Astrocyte of the spinal cord (primary cell): Measurements from ENCODE around the gene RHOF.

Experiments
- DNase-seq: peaks from one replicate; pipeline ENCODE4 v3.0.0; 2011; ENCODE audit warnings: low read depth, low spot score
- H3K4me3 ChIP-seq: 2 replicates; pipeline ENCODE4 v1.5.1; 2011; ENCODE audit warnings: low read depth, mild to moderate bottlenecking, low read length, moderate library complexity
- in situ Hi-C: cut with HindIII; loops from 2 replicates; pipeline ENCODE4 v1.10.0; 2017; ENCODE audit warnings: low sequenced_read_pairs
- TF ChIP-seq, protein P1 (sequence below): IDR thresholded peaks from 2 replicates; pipeline ENCODE4 v1.5.1; 2012; ENCODE audit warnings: low read depth, mild to moderate bottlenecking, low read length, inconsistent platforms

The RHOF gene

GRCh38 chr12:121800694-121801594 is 7.5 kb upstream of the RHOF start:
- H3K4me3 ChIP-seq: peak overlapping the region; percentile 69
- in situ Hi-C loops: no loop called here
- peak; percentile 86 for DNase-seq
- TF ChIP-seq, protein P1, sequence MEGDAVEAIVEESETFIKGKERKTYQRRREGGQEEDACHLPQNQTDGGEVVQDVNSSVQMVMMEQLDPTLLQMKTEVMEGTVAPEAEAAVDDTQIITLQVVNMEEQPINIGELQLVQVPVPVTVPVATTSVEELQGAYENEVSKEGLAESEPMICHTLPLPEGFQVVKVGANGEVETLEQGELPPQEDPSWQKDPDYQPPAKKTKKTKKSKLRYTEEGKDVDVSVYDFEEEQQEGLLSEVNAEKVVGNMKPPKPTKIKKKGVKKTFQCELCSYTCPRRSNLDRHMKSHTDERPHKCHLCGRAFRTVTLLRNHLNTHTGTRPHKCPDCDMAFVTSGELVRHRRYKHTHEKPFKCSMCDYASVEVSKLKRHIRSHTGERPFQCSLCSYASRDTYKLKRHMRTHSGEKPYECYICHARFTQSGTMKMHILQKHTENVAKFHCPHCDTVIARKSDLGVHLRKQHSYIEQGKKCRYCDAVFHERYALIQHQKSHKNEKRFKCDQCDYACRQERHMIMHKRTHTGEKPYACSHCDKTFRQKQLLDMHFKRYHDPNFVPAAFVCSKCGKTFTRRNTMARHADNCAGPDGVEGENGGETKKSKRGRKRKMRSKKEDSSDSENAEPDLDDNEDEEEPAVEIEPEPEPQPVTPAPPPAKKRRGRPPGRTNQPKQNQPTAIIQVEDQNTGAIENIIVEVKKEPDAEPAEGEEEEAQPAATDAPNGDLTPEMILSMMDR: no peak

DNA sequence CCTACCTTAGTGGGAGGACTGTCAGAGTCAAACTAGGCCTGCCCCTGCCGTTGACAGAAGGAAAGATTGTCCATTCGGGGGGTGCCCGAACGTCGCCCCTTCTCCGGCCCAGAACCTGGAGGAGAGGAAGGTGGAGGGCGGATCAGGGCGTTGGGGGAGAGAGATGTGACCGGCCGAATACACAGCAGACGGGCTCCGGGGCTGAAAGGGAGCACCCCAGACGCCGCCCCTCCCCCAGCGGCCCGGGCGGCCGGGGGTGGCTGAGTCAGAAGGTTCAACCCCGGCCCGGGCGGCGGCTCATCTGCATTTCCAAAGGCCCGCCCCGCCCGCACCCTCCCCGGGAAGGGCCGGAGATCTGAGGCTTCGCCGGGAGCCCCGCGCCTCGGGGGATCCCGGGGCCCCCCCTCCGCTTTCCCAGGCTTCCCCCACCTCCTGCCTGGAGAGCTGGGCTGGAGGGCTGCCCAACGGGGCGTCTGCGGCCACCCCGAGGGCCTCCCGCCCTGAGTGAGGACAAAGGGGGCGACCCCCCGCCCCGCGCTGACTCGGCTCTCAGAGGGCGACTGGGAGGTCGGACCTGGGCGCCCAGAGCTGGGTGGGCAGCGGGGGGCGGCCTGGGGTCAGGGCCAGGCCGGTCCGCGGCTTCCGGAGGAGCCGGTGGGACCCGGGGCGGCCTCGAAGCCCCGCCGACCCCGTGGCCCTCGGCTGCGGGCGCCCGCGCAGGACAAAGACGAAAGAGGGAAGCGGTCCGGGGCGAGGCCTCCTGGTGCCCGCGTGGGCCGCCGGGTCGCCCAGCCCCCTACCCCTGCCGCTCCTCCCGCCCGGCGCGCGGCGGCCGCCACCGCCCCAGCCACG is 6.6 kb upstream of the RHOF start:
- DNase-seq: peak; percentile 96
- peak overlapping the region; percentile 47 for H3K4me3 ChIP-seq
- TF ChIP-seq, protein P1: no peak
- in situ Hi-C loops: no loop called here

DNA sequence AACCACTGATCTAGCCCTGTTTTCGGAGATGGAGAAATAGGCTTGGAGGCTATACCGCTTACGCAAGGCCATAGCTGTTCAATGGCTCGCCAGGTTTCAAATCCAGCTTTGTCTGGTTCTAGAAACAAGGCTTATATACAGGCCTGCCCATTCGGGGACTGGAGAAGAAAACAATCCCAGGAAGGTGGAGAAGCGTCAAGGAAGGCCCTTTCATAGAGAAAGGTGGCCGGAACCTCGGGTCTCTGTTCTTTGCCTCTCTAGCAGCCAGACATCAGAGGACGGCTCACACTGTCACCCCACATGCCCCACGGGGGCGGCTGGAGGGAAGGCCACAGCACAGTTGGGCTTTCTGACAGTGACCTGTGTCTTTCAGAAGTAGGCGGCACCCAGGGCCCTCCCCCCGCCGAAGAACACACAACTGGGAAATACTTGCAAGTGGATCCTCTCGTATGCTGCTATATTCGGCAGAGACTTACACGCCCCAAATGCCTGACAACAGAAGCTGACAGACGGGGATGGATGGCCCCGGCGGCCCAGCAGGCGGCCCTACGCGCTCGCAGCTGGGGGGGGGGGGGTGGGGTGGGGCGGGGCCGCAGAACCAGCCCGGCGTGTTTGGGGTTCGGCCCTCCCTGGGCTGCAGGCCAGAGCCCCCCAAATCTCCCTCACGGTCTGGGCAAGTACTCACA is 5.8 kb upstream of the RHOF start:
- H3K4me3 ChIP-seq: peak overlapping the region; percentile 47
- in situ Hi-C loops: no loop called here
- peak; percentile 81 for DNase-seq
- TF ChIP-seq, protein P1: no peak

GRCh38 chr12:121798787-121799155 is 5.3 kb upstream of the RHOF start:
- DNase-seq: no peak
- TF ChIP-seq, protein P1: no peak
- peak overlapping the region; percentile 33 for H3K4me3 ChIP-seq
- in situ Hi-C loops: no loop called here

DNA sequence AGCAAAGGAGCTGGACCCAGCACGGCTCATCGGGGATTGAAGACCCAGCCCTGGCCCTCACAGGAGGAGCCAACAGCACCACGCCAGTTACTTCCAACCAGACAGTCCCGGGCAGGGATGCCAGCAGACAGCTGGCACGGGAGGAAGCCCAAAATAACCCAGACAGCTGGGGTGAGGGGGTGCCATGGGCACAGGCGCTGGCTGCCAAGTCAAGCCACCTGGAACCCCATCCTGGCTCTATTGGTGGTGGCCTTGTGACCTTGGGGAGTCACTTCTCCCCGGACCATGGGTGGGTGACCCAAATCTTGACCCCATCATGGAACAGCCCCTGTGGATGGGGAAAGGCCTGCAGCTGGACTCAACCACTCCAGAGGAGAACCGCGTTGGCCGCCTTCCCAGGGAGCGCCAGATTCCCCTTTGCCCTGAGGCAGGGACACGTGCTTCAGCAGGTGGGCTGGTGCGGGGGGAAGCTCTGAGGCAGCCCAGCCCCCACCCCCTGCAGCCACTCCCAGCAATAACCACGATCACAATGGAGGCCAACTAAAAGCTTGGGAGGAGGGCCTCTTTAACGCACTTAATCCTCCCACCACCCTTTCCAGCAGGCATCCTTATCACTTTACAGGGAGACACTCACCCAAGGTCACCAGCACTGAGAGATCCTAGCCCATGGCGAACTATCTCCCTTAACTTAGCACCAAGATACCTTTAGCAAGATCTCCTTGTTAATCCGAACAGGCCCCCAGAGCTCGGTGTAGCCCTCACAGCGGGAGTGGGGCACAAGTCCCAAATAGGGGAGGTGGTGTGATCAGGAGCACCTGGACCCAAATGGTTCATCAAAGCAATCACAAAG is 4.7 kb upstream of the RHOF start:
- H3K4me3 ChIP-seq: peak overlapping the region; percentile 33
- TF ChIP-seq, protein P1: no peak
- in situ Hi-C loops: no loop called here
- DNase-seq: peak; percentile 54
